SK-N-SH treated with all-trans-retinoic acid at 6 μM for 48 hours (cell line): ENCODE data around the gene ESPNL.
"Not testable (repeated sequence)": the region's sequence is repeated elsewhere in the genome, so short reads cannot be mapped to it uniquely, and the experiment has no call there.

ENCODE experiments used
- ATAC-seq: fragments of 200-7000 bp; cut with Tn5 transposase; 3 replicates; pipeline ENCODE4 v1.9.1; 2020; ENCODE audit warnings: mild to moderate bottlenecking, moderate library complexity
- ARNTL ChIP-seq: fragments of 450-650 bp; formaldehyde crosslinking; IDR thresholded peaks from 2 replicates; pipeline ENCODE4 v1.5.0; 2020; ENCODE audit warnings: low read depth, mild to moderate bottlenecking, moderate library complexity, borderline replicate concordance
- BACH2 ChIP-seq: fragments of 250-450 bp; sonication (Bioruptor Pico); IDR thresholded peaks from 2 replicates; pipeline ENCODE4 v1.9.0; 2021; ENCODE audit warnings: mild to moderate bottlenecking, borderline replicate concordance
- CSRNP3 ChIP-seq: fragments of 250-450 bp; sonication (Bioruptor Pico); IDR thresholded peaks from 2 replicates; pipeline ENCODE4 v1.5.1; 2021; ENCODE audit warnings: mild to moderate bottlenecking, moderate library complexity
- OSR1 ChIP-seq: fragments of 250-450 bp; sonication (Bioruptor Pico); IDR thresholded peaks from 2 replicates; pipeline ENCODE4 v1.8.0; 2022; ENCODE audit warnings: moderate library complexity, mild to moderate bottlenecking, inconsistent platforms
- PATZ1 ChIP-seq: fragments of 250-450 bp; sonication (Bioruptor Pico); IDR thresholded peaks from 2 replicates; pipeline ENCODE4 v1.8.0; 2020; ENCODE audit warnings: mild to moderate bottlenecking, moderate library complexity, borderline replicate concordance
- POU6F1 ChIP-seq: fragments of 250-450 bp; sonication (Bioruptor Pico); IDR thresholded peaks from 2 replicates; pipeline ENCODE4 v1.8.0; 2021; ENCODE audit warnings: low read depth, mild to moderate bottlenecking, moderate library complexity, borderline replicate concordance
- PPARA ChIP-seq: fragments of 250-450 bp; sonication (Bioruptor Pico); IDR thresholded peaks from 2 replicates; pipeline ENCODE4 v1.5.0; 2020; ENCODE audit warnings: mild to moderate bottlenecking, borderline replicate concordance
- RARB ChIP-seq: fragments of 250-450 bp; sonication (Bioruptor Pico); IDR thresholded peaks from 2 replicates; pipeline ENCODE4 v1.8.0; 2021; ENCODE audit warnings: mild to moderate bottlenecking, moderate library complexity
- SNAI2 ChIP-seq: fragments of 250-450 bp; sonication (Bioruptor Pico); IDR thresholded peaks from 2 replicates; pipeline ENCODE4 v1.5.0; 2020; ENCODE audit warnings: mild to moderate bottlenecking, moderate library complexity
- TSHZ2 ChIP-seq: fragments of 250-450 bp; sonication (Bioruptor Pico); IDR thresholded peaks from 2 replicates; pipeline ENCODE4 v1.5.0; 2020; ENCODE audit warnings: mild to moderate bottlenecking, moderate library complexity
- ZNF565 ChIP-seq: fragments of 450-650 bp; formaldehyde crosslinking; conservative IDR thresholded peaks from 2 replicates; pipeline ENCODE4 v1.5.0; 2020; ENCODE audit warnings: low read depth, mild to moderate bottlenecking, moderate library complexity
- ZNF70 ChIP-seq: fragments of 450-650 bp; formaldehyde crosslinking; IDR thresholded peaks from 2 replicates; pipeline ENCODE4 v1.5.0; 2020; ENCODE audit warnings: mild to moderate bottlenecking, moderate library complexity

ESPNL gene

GRCh38 chr2:238108423-238109183, 8.5 kb downstream of the ESPNL start (continued):
- no peak for TF ChIP-seq POU6F1 (CRISPR knock-in tag)

GRCh38 chr2:238113611-238114010, 13.5 kb downstream of the ESPNL start:
- TF ChIP-seq CSRNP3 (CRISPR knock-in tag) (no peak), PATZ1 (no peak), ZNF565 (no peak), SNAI2 (no peak), OSR1 (CRISPR knock-in tag) (no peak)
- TF ChIP-seq, all 23 proteins: peak for 0
- no peak for ATAC-seq

GRCh38 chr2:238114331-238114841, 14.2 kb downstream of the ESPNL start:
- ATAC-seq = no peak
- TF ChIP-seq PATZ1 (no peak), ZNF70 (no peak)
- TF ChIP-seq, all 23 proteins: peak for 0

GRCh38 chr2:238114851-238115660, 14.9 kb downstream of the ESPNL start:
- ATAC-seq = no peak

GRCh38 chr2:238115709-238116108, 15.6 kb downstream of the ESPNL start:
- ATAC-seq = not testable (repeated sequence)

More at GRCh38 chr2:238114851-238115660, 14.9 kb downstream of the ESPNL start:
- TF ChIP-seq ARNTL (CRISPR knock-in tag) = no peak
- no peak for TF ChIP-seq PPARA (CRISPR knock-in tag)
- no peak for TF ChIP-seq OSR1 (CRISPR knock-in tag)
- TF ChIP-seq, all 23 proteins: peak for 0

GRCh38 chr2:238116298-238117198, 16.4 kb downstream of the ESPNL start:
- ATAC-seq = no peak
- no peak for TF ChIP-seq ARNTL (CRISPR knock-in tag)
- TF ChIP-seq TSHZ2 (CRISPR knock-in tag) = no peak
- no peak for TF ChIP-seq BACH2
- TF ChIP-seq ZNF70 = no peak
- TF ChIP-seq RARB (CRISPR knock-in tag) = no peak
- no peak for TF ChIP-seq PATZ1
- TF ChIP-seq POU6F1 (CRISPR knock-in tag) = no peak
- no peak for TF ChIP-seq OSR1 (CRISPR knock-in tag)
